GM18505 (cell line): ENCODE results near the gene RELL1.

ENCODE experiments used
- ATAC-seq: cut with Tn5 transposase; IDR thresholded peaks from one replicate; pipeline ENCODE4 v1.9.1; 2021; ENCODE audit not compliant: unreplicated experiment
- POLR2A ChIP-seq: IDR thresholded peaks from 4 replicates; pipeline ENCODE4 v1.6.1; 2011; ENCODE audit warnings: borderline replicate concordance; ENCODE audit not compliant: insufficient read depth, insufficient read length; ENCODE audit errors: extremely low read depth

Gene RELL1

GRCh38 chr4:37651781-37652377, 34.3 kb downstream of the RELL1 start:
- no peak for ATAC-seq

GRCh38 chr4:37650481-37650880, 35.7 kb downstream of the RELL1 start:
- TF ChIP-seq POLR2A, result no peak
- no peak for ATAC-seq

More at GRCh38 chr4:37651781-37652377, 34.3 kb downstream of the RELL1 start:
- no peak for TF ChIP-seq POLR2A

GRCh38 chr4:37649268-37649667, 36.9 kb downstream of the RELL1 start:
- no peak for ATAC-seq
- TF ChIP-seq POLR2A, result no peak

- no peak for ATAC-seq
These were observed 37.9 kb downstream of the RELL1 start for GRCh38 chr4:37648084-37648817.

GRCh38 chr4:37646247-37646646, 39.9 kb downstream of the RELL1 start:
- no peak for TF ChIP-seq POLR2A

More at GRCh38 chr4:37648084-37648817, 37.9 kb downstream of the RELL1 start:
- TF ChIP-seq POLR2A, result no peak

GRCh38 chr4:37645736-37646135, 40.4 kb downstream of the RELL1 start:
- TF ChIP-seq POLR2A, result no peak
- no peak for ATAC-seq

More at GRCh38 chr4:37646247-37646646, 39.9 kb downstream of the RELL1 start:
- ATAC-seq, result no peak

GRCh38 chr4:37644962-37645361, 41.2 kb downstream of the RELL1 start:
- no peak for TF ChIP-seq POLR2A
- ATAC-seq, result no peak

GRCh38 chr4:37641886-37642849, 44.0 kb downstream of the RELL1 start:
- no peak for TF ChIP-seq POLR2A
- no peak for ATAC-seq

- no peak for TF ChIP-seq POLR2A
- ATAC-seq, result no peak
These were observed 44.8 kb downstream of the RELL1 start for GRCh38 chr4:37641352-37641751.

- no peak for TF ChIP-seq POLR2A
These were observed 46.5 kb downstream of the RELL1 start for GRCh38 chr4:37639551-37640285.

GRCh38 chr4:37635155-37635554, 51.0 kb downstream of the RELL1 start:
- ATAC-seq, result no peak
- no peak for TF ChIP-seq POLR2A

More at GRCh38 chr4:37639551-37640285, 46.5 kb downstream of the RELL1 start:
- no peak for ATAC-seq

- no peak for TF ChIP-seq POLR2A
- no peak for ATAC-seq
These were observed 52.0 kb downstream of the RELL1 start for GRCh38 chr4:37634180-37634579.
